ENCODE data around the gene CHD9. TPM values are rescaled to one million over a fixed set of nuclear protein-coding genes. Genes with fewer than 3 reads are reported as not detected.
"Not testable (repeated sequence)": the region's sequence is repeated elsewhere in the genome, so short reads cannot be mapped to it uniquely, and the experiment has no call there.

CHD9 gene
- total and polyA plus RNA-seq, 9 of the 15 experiments (the other 6 are each of a cell fraction or from before 2014, with no cell fraction given) = 29.0 to 69.3 (median 40.6) TPM

DNA sequence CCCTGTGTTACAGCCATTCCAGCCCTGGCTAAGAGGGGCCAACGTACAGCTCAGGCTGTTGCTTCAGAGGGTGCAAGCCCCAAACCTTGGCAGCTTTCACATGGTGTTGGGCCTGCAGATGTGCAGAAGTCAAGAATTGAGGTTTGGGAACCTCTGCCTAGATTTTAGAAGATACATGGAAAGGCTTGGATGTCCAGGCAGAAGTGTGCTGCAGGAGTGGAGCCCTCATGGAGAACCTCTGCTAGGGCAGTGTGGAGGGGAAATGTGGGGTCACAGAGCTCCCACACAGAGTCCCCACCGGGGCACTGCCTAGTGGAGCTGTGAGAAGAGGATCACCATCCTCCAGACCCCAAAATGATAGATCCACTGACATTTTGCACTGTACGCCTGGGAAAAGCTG is 130.9 kb downstream of the CHD9 start:
- CTCF ChIA-PET (ENCODE audit: low intra/inter-chr PET ratio); intact Hi-C loops (cut with micrococcal nuclease); ATAC-seq; H2AFZ ChIP-seq (ENCODE audit: low read depth, low read length); H3K27ac ChIP-seq (ENCODE audit: extremely low read depth, low read depth, low read length); H4K20me1 ChIP-seq (replicated peaks; ENCODE audit: control insufficient read depth, insufficient read depth, low read length); H3K9me3 ChIP-seq (replicated peaks; ENCODE audit: control insufficient read depth, insufficient read depth, low read depth, low read length); H3K27me3 ChIP-seq (ENCODE audit: control insufficient read depth in 2 of 2, insufficient read depth in 2 of 2, low read length in 2 of 2); H3K9ac ChIP-seq (ENCODE audit: insufficient read depth in 1 of 2, low read depth in 2 of 2, low read length in 2 of 2); BruUV-seq (replicated peaks); H3K9me1 ChIP-seq (ENCODE audit: control insufficient read depth, insufficient read depth, low read length); H3K4me3 ChIP-seq; in situ Hi-C loops (cut with MboI); H3K4me2 ChIP-seq (ENCODE audit: insufficient read depth, low read length); POLR2A ChIA-PET; FAIRE-seq; H3K4me1 ChIP-seq (replicated peaks in 1 of 2; ENCODE audit: control insufficient read depth in 2 of 2, insufficient read depth in 2 of 2, low read length in 2 of 2): not testable (repeated sequence)
- 100% methylated on average over 2 of the region's 3 CpGs for WGBS (ENCODE audit: insufficient coverage, low coverage, missing lambda C conversion rate)
- TF ChIP-seq, protein P1, sequence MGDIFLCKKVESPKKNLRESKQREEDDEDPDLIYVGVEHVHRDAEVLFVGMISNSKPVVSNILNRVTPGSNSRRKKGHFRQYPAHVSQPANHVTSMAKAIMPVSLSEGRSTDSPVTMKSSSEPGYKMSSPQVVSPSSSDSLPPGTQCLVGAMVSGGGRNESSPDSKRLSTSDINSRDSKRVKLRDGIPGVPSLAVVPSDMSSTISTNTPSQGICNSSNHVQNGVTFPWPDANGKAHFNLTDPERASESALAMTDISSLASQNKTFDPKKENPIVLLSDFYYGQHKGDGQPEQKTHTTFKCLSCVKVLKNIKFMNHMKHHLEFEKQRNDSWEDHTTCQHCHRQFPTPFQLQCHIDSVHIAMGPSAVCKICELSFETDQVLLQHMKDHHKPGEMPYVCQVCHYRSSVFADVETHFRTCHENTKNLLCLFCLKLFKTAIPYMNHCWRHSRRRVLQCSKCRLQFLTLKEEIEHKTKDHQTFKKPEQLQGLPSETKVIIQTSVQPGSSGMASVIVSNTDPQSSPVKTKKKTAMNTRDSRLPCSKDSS (IDR thresholded peaks at IDR 0.05; ENCODE audit: low read depth, partially characterized antibody) = peak; percentile 87
- TF ChIP-seq ZFP36 (IDR thresholded peaks at IDR 0.05; ENCODE audit: low read depth, low read length, partially characterized antibody) (peak; percentile 71), TRIM28 (IDR thresholded peaks at IDR 0.05) (peak; percentile 89), CBX1 (IDR thresholded peaks at IDR 0.05; ENCODE audit: low read depth) (peak; percentile 87), CBX5 (IDR thresholded peaks at IDR 0.05; ENCODE audit: borderline replicate concordance, low read depth) (peak; percentile 93), TRIM24 (IDR thresholded peaks at IDR 0.05) (peak in 1 of 2 experiments; percentile 20; a peak in 1 of 4 replicates), CBX3 (IDR thresholded peaks at IDR 0.05; ENCODE audit: borderline replicate concordance in 1 of 2, low read length in 2 of 2) (peak in 1 of 2 experiments; percentile 92; a peak in 2 of 3 replicates)
- H3K79me2 ChIP-seq (ENCODE audit: control insufficient read depth, insufficient read depth, low read length) = peaks cover 10% of the 10 kb centered on the region; the same call in 1 of the 3 replicates
- DNase-seq (ENCODE audit: extremely low read depth in 1 of 4, low spot score in 3 of 4) = peak in 1 of 4 experiments; percentile 18
- peaks cover 11% of the 10 kb centered on the region; the same call in 2 of the 3 replicates for H3K36me3 ChIP-seq (ENCODE audit: control insufficient read depth, insufficient read depth, low read length)
